Suppressor macrophage (primary cell): ENCODE data around the gene OR13C5.
"Not testable (repeated sequence)": the region's sequence is repeated elsewhere in the genome, so short reads cannot be mapped to it uniquely, and the experiment has no call there.

ENCODE experiments used
- DNase-seq, 4 experiments: peaks; one replicate each; pipeline ENCODE4 v3.0.0-alpha.2; 2020 to 2022
- total RNA-seq, 17 experiments: gene quantifications; one replicate each; lab custom pipeline; 2026; ENCODE audit warnings: mixed read lengths in 6 of 17, inconsistent platforms in 3 of 17; lab: John Stamatoyannopoulos, UW

Gene OR13C5
- total RNA-seq: 0 to 0.44 (median 0) reads per million in 17 experiments

- not testable (repeated sequence) for DNase-seq
Observed at GRCh38 chr9:104599313-104599712, at the start of gene OR13C5. Gene OR13C5, minus strand, starts transcription at chr9:104599413. Its CDS starts 0 bp downstream, at chr9:104599413.

- no peak for DNase-seq
Observed at GRCh38 chr9:104635456-104635855, 36.2 kb upstream of the OR13C5 start.

DNA sequence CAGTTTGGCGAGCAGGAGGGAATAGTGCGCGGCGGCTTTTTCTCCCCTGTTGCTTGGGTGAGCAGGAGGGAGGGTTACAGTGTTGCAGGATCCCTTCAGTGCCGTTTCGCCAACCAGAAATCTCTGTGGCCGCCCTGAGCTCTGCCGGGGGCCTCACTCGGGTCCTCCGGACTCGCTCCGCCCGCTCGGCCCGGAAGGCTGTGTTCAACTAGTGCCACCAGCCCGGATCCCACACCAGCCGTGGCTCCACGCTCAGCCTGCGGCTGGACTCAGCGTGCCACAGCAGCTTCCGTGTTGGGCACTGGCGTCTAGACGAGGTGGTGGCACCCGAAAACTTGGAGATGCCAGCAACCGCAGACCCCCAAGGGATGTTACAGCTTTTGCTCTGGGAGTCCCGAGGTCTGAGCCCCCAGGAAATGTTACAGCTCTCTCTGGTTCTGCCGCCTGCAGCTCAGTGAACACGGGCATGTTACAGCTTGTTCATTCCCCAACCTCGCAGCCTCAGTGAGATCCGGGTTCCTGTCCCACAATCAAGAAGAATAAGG is 34.8 kb upstream of the OR13C5 start:
- no peak for DNase-seq

DNA sequence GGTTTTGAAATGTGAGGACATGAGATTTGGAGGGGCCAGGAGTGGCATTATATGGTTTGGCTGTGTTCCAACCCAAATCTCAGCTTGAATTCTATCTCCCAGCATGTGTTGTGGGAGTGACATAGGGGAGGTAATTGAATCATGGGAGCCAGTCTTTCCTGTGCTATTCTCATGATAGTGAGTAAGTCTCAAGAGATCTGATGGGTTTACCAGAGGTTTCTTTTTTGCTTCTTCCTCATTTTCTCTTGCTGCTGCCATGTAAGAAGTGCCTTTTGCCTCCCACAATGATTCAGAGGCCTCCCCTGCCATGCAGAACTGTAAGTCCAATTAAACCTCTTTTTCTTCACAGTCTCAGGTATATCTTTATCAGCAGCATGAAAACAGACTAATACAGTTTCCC is 26.8 kb upstream of the OR13C5 start:
- peak in 3 of 4 experiments; percentile 3 to 26 (median 4) for DNase-seq

GRCh38 chr9:104618104-104618503 is 18.9 kb upstream of the OR13C5 start, which contains the start of gene OR13C9:
Gene OR13C9, minus strand, starts transcription at chr9:104618204. Its CDS starts 0 bp downstream, at chr9:104618204.
- DNase-seq: no peak

GRCh38 chr9:104617418-104617817 is 18.2 kb upstream of the OR13C5 start:
- no peak for DNase-seq

- no peak for DNase-seq
Observed at GRCh38 chr9:104611213-104611612, 12.0 kb upstream of the OR13C5 start.

DNA sequence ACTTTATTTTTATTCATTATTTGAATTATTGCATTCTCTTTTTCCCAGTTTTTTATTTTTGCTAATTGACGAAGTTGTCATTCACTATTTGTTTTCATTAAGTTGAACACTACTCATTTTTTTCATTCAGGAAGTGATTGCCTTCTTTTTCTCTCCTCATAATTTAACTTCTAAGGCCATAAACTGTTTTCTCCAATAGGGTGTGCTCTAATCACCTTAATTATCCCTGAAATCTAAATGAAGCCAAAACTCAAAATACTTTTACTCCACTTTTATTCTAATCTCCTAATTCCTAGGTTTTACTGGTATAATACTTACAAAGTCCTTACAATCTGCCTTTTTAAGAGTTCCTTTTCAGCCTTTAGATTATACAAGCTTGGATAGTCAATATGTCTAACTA is 9.1 kb upstream of the OR13C5 start:
- peak in 2 of 4 experiments; percentile 0 to 6 for DNase-seq

DNA sequence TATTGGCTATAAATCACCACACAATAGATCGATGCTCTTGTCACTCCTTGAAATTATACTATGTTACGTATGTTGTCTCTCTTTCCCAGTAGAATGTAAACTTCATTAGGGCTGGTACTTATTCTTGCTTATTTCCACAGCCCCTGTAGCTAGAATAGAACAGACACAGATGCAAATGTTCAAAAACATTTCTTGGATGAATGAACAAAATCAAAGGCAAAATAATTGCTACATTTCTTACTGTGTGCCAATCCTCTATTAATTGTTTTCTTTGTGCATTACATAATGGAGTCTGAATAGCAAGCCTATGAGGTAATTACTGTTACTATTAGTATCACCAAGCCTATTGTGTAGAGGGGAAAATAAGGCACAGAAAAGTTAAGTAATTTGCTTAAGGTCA is 6.9 kb upstream of the OR13C5 start:
- DNase-seq: no peak

GRCh38 chr9:104605527-104605926 is 6.3 kb upstream of the OR13C5 start, which contains the start of gene OR13C2:
Gene OR13C2, minus strand, starts transcription at chr9:104605627. Its CDS starts 0 bp downstream, at chr9:104605627.
- DNase-seq: not testable (repeated sequence)

GRCh38 chr9:104604801-104605200 is 5.6 kb upstream of the OR13C5 start:
- DNase-seq: no peak

- DNase-seq: not testable (repeated sequence)
Observed at GRCh38 chr9:104598749-104599148, 464 bp downstream of the OR13C5 start.

- DNase-seq: no peak
Observed at GRCh38 chr9:104589626-104590025, 9.6 kb downstream of the OR13C5 start.

- DNase-seq: no peak
Observed at GRCh38 chr9:104586496-104587180, 12.6 kb downstream of the OR13C5 start.

- no peak for DNase-seq
Observed at GRCh38 chr9:104580562-104580961, 18.7 kb downstream of the OR13C5 start.

GRCh38 chr9:104577263-104577662 is 21.9 kb downstream of the OR13C5 start:
- DNase-seq: no peak

DNA sequence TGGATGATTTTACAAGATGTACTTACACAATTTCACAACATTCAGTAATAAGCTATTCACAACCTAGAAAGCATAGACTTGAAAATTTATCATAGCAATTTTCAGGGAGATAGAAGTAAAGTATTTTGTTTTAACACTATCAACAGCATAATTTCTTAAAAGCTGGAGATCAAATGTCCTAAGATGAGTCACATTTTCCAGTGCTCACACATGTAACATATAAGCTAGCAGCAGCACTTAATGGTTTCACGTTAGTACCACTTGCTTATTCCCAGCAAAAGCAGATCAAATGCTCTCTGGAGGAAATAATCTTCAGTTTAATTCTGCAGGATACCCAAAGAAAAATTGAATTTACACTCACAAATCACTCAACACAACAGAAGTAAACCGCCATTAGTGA is 23.8 kb downstream of the OR13C5 start:
- no peak for DNase-seq

DNA sequence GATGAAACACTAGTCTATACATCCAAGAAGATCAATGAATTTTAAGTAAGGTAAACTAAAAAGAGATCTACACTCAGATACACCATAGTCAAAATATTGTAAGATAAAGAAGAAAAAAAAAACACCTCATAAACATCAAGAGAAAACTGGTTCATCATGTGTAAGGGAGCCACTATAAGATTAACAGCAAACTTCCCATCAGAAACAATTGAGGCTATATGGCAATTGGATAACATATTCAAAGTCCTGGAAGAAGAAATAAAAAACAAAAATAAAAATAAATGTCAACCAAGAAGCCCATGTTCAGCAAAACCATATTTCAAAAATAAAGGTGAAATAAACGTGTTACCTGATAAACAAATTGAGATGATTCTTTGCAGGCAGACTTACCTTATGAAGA is 26.6 kb downstream of the OR13C5 start:
- DNase-seq: no peak

GRCh38 chr9:104568868-104569267 is 30.3 kb downstream of the OR13C5 start, which contains the start of gene OR13C8:
Gene OR13C8, plus strand, starts transcription at chr9:104569168. Its CDS starts 0 bp downstream, at chr9:104569168.
- DNase-seq: no peak

DNA sequence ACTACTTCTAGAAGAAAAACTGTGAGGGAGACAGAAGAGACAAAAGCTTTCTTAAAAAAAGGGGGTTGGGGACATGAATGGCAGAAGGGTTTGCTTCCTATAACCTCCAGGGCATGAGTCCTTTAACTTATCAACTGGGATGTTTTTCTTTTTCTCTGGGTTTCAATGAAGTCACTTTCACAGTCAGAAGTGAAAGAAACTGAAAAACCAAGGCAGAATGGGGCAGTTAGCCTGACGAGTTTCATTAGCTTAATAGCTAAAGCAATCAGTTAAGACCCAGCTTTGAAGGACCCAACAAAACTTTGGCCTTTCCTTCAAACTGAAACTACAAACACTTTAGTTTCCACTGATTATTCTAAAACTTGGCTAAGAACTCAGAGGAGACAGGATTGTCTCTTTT is 34.9 kb downstream of the OR13C5 start:
- DNase-seq: no peak

- no peak for DNase-seq
Observed at GRCh38 chr9:104556830-104557634, 42.2 kb downstream of the OR13C5 start.

GRCh38 chr9:104555521-104555920 is 43.7 kb downstream of the OR13C5 start:
- no peak for DNase-seq

DNA sequence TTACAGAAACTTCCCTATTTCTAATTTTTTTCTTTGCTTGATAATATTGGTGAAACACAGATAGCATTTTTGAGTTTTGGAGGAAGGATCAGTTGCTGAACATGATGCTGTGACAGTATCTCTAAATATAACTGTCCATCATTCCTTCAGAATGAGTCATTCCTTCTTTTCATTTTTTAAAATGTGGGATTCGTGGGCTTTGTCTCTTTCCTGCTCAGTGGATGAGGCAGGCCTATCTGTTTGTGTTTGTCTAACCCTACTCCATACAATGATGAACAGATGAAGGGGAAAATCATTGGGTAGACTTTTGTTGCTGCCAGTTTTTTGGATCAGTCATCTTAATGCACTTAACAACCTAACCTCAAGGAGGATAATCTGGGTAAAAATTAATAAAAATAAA is 46.0 kb downstream of the OR13C5 start:
- DNase-seq: no peak
